ENCODE measurements around the gene POM121C. TPM values are rescaled to one million over a fixed set of nuclear protein-coding genes. Genes with fewer than 3 reads are reported as not detected.
"Not testable (repeated sequence)": the region's sequence is repeated elsewhere in the genome, so short reads cannot be mapped to it uniquely, and the experiment has no call there.

The POM121C gene
- total RNA-seq, 1 donor from 2014 or later, result 19.4 TPM

DNA sequence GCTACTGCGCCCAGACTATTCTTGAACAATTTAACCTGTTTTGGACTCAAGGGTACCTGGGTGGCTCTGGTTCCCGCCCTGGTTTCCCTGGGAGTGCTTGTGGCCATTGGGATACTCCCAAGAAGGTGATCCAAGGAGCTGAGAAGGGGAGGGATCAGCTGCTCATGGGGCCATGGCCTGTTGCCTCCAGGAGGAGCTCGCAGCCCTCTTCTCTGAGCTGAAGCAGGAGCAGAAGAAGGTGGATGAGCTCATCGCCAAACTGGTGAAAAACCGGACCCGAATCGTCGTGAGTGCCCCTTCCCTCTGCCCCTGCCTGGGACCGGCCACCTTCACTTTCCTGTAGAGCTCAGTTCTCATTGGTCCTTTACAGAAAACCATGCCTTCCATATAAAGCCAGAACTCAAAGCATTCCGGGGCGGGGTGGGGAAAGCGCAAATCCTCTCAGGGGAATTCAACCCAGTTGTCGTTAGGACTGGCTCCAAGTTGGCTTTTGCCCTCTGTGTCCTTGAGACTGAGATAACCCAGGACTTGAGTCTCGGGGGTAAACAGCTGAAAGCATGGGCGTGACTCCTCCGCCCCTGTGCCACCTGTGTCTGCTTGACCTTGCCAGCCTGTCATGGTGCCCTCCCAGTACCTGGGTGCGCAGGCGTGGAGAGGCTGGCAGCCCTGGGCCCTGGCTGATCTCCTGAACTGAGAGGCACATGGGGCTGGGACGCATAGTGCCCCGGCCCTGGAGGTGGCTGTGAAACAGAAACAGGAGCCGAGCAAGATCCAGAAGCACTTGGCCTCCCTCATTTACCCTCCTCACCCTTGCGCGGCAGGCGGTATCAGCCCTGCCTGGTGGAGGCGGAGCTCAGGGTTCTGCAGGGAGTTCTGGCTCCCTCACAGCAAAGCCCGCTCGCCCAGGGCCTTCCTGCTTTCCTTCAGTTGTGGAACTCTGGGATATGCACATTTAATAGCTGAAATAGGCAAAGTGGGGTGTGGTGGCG, 82.3 kb downstream of the POM121C start:
- not testable (repeated sequence) for H3K4me3 ChIP-seq (ENCODE audit: low read depth, low read length); H3K27me3 ChIP-seq (ENCODE audit: control insufficient read depth, insufficient read depth, low read length); DNase-seq (ENCODE audit: low read depth); H3K36me3 ChIP-seq (ENCODE audit: control insufficient read depth, insufficient read depth, low read length)

DNA sequence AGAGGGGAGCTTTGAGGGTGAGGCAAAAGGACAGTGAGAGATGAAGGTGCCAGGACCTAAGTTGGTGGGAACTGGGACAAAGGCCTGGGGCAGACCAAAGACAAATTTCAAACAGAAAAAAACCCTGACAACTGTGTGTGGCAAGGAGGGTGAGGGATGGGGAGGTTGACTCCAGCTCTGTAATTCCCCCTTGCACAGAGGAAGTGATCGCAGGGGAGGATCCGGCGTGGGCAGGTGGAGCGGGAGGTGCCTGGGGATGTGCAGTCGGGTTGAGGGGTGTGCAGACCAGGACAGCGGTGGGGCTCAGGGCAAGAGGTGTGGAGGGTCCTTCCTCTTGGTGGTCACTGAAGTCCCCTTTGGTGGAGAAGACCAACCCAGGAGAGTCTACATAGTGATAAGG, 85.5 kb downstream of the POM121C start:
- H3K36me3 ChIP-seq (ENCODE audit: control insufficient read depth, insufficient read depth, low read length); H3K27me3 ChIP-seq (ENCODE audit: control insufficient read depth, insufficient read depth, low read length); H3K4me3 ChIP-seq (ENCODE audit: low read depth, low read length); DNase-seq (ENCODE audit: low read depth): not testable (repeated sequence)

DNA sequence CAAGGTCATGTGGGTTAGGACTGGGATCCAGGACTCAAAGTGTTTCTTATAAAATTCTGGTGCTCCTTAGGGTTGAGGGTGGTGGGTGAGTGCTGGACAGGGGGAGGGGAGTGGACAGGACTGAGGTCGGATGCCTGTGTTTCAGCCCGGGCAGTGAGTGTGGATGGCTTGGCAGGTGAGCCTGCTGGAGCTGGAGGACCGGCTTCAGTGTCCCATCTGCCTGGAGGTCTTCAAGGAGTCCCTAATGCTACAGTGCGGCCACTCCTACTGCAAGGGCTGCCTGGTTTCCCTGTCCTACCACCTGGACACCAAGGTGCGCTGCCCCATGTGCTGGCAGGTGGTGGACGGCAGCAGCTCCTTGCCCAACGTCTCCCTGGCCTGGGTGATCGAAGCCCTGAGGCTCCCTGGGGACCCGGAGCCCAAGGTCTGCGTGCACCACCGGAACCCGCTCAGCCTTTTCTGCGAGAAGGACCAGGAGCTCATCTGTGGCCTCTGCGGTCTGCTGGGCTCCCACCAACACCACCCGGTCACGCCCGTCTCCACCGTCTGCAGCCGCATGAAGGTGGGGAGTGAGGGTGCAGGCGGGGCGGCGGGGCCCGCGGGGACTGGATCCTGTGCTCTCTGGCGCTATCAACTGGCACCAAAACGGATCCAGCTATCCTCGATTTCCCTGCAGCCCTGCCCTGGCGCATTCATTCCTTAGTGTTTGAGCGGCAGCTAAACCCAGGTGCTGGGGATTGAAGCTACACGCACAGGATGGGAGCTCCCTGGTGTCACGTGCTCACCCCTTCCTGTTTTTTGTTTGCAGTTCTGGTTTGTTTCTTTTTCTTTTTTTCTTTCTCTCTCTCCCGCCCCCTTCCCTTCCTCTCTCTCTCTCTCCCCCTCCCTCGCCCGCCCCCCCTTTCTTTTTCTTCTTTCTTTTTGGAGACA, 87.1 kb downstream of the POM121C start:
- not testable (repeated sequence) for H3K36me3 ChIP-seq (ENCODE audit: control insufficient read depth, insufficient read depth, low read length); H3K27me3 ChIP-seq (ENCODE audit: control insufficient read depth, insufficient read depth, low read length); DNase-seq (ENCODE audit: low read depth); H3K4me3 ChIP-seq (ENCODE audit: low read depth, low read length)

DNA sequence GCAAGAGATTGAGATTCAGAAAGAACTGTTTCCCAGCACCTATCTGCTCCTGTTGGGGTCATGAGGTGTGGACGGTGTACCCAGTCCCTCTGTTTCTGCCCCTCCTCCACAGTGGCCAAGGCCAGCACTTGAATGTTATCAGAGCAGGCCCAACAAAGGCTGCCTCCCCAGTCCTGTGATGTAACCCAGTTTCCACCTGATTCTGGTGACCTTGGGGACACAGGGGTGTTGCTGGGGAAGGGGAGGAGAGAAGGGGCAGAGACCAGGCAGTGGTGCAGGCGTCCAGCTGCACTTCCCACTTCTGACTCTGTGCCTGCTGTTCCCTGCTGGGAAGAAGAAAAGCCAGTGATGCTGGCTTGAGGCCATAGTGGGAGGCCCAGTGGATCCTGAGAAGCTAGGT, 88.2 kb downstream of the POM121C start:
- not testable (repeated sequence) for H3K36me3 ChIP-seq (ENCODE audit: control insufficient read depth, insufficient read depth, low read length)

DNA sequence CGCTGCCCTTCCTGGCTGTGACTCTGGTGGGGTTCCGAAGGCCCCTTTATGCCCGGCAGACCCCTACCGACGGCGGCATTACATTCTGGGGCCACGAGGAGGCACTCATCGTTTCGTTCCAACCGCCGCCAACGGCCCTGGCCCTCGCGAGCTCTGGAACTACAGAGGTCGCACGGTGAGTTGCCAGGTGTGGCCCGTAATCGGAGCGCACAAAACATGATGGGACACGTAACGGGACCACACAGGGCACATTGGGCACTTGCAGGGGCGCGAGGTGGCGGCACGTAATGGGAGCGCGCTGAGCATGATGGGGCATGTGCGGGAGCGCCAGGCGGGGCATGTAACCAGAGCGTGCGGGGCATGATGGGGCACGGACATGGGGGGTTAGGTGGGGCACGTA, 90.8 kb downstream of the POM121C start, which contains the start of gene TRIM73:
Gene TRIM73, plus strand, starts transcription at position 301 of the 400 bp plus-strand sequence. CDS start 3,305 bp downstream, outside the sequence.
- not testable (repeated sequence) for H3K36me3 ChIP-seq (ENCODE audit: control insufficient read depth, insufficient read depth, low read length); H3K27me3 ChIP-seq (ENCODE audit: control insufficient read depth, insufficient read depth, low read length); H3K4me3 ChIP-seq (ENCODE audit: low read depth, low read length); DNase-seq (ENCODE audit: low read depth)

More for the DNA sequence above, 88.2 kb downstream of the POM121C start:
- DNase-seq (ENCODE audit: low read depth); H3K4me3 ChIP-seq (ENCODE audit: low read depth, low read length); H3K27me3 ChIP-seq (ENCODE audit: control insufficient read depth, insufficient read depth, low read length): not testable (repeated sequence)

DNA sequence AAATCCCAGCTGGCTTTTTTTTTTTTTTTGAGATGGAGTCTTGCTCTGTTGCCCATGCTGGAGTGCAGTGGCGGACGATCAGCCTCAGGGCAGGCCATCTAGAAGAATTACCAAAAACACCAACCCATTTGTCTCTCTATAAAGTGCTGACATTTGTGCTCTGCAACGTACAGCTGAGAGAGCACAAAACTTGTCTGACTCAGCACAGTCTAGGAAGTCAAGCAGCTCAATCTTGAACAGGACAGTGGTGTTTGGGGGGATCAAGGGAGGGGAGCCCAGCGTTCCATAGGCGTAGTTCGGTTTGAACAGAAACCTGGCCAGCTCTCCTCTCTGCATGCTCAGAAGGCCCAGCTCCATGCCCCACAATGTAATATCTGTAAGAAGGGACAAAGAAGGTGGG, 92.9 kb downstream of the POM121C start:
- not testable (repeated sequence) for DNase-seq (ENCODE audit: low read depth); H3K4me3 ChIP-seq (ENCODE audit: low read depth, low read length); H3K36me3 ChIP-seq (ENCODE audit: control insufficient read depth, insufficient read depth, low read length); H3K27me3 ChIP-seq (ENCODE audit: control insufficient read depth, insufficient read depth, low read length)

DNA sequence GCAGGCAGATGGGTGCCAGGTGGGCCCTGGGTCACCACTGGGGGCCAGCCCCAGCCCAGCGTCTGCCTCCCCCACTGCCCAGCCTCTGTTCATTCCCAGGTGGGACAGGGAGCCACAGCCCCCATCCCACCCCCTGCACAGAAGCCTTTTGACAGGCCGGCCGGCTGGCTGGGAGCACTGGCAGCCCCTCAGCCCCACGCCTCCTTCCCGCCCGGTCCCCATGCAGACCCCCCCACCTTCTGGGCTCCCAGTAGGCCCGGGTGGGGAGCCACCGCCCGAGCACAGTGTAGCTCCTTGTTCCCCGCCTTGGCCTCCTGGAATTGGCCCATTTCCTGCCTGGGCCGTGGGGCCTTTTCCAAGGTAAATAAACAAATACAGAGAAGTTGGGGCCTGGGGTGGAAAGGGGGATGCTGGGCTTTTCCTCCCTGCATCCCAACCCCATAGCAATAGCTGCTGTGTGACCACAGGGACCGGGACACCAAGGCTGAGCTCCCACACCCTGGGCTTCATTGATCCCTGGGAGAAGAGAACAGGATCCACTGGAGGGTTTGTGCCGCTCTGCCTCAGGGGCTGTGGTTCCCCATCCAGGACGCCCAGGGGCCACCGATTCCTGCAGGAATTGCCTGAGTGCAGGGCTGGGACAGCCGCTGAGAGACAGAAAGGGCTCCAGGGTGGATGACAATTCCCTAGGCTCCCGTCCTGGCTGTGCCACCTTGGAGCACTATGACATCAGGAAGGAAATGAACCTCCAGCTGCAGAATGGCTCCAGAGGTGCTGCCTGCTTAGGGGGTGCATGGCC, 111.4 kb downstream of the POM121C start:
- not testable (repeated sequence) for H3K4me3 ChIP-seq (ENCODE audit: low read depth, low read length); H3K36me3 ChIP-seq (ENCODE audit: control insufficient read depth, insufficient read depth, low read length); DNase-seq (ENCODE audit: low read depth); H3K27me3 ChIP-seq (ENCODE audit: control insufficient read depth, insufficient read depth, low read length)

DNA sequence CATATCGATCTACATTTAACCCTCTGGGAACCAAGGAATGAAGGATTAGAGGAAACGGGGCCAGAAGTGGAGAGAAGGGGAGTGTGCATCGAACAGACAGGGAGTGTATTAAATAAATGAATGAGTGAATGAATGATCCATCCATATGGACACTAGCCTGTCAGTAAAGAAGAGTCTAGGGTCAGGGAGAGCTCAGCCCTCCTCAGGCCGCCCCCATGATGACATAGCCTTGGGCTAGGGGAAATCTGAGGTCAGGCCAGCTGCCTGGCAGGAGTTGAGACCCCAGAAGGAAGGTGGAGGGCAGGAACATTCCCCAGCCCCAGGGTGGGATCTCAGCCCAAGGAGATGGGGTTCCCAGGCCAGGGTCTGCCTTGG, 112.0 kb downstream of the POM121C start:
- H3K36me3 ChIP-seq (ENCODE audit: control insufficient read depth, insufficient read depth, low read length); H3K27me3 ChIP-seq (ENCODE audit: control insufficient read depth, insufficient read depth, low read length); H3K4me3 ChIP-seq (ENCODE audit: low read depth, low read length); DNase-seq (ENCODE audit: low read depth): not testable (repeated sequence)

DNA sequence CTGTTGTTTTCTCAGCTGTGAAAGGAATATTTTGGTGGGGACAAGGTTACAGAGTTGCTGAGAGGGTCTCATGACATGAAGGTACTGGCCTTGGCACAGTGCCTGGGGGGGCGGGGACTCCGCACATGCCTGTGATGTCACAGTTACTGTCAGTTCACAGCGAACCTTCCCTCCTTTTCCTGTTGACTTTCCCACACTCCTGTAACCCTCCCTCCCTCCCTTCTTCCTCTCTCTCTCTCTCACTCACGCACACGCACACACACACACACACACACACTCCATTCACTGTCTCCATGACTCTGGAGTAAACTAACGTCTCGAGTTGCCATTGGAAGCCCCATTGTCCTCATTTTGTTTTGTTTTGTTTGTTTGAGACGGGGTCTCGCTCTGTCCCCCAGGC, 118.8 kb downstream of the POM121C start:
- H3K4me3 ChIP-seq (ENCODE audit: low read depth, low read length); H3K36me3 ChIP-seq (ENCODE audit: control insufficient read depth, insufficient read depth, low read length); DNase-seq (ENCODE audit: low read depth); H3K27me3 ChIP-seq (ENCODE audit: control insufficient read depth, insufficient read depth, low read length): not testable (repeated sequence)

Other genes starting within 250 kb of the POM121C start
- 0.48 TPM in 1 of 2 replicates, not detected in the other for gene TRIM73, start 90.7 kb downstream of the POM121C start, total RNA-seq
- not detected in 2 replicates for gene SPDYE5, start 6.0 kb upstream of the POM121C start, total RNA-seq

Data from kidney epithelial cell (primary cell).